ENCODE data around the gene SLC49A3.
A peak's percentile ranks its signal among the peaks of the same experiment; 100 is the strongest.

Gene SLC49A3

DNA sequence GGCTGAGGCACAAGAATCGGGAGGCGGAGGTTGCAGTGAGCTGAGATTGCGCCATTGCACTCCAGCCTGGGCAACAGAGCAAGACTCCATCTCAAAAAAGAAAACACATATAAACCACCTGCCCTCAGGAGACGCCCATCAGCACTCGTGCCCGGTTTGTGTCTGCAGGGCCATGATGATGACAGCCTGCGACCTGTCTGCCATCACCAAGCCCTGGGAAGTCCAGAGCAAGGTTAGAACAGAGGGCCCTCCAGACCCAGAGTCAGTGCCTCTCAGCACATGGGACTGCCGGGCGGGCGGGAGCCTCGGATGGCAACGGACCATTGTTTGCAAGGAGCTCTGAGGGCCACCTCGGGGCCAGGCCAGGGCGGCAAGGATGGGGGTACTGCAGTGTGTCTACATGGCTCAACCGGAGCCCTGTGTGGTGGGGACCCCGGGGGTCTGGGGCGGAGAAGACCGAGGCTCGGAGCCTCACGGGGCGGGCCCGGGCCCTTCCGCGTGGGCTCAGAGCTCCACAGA, 24.2 kb downstream of the SLC49A3 start:
- DNase-seq: no peak

DNA sequence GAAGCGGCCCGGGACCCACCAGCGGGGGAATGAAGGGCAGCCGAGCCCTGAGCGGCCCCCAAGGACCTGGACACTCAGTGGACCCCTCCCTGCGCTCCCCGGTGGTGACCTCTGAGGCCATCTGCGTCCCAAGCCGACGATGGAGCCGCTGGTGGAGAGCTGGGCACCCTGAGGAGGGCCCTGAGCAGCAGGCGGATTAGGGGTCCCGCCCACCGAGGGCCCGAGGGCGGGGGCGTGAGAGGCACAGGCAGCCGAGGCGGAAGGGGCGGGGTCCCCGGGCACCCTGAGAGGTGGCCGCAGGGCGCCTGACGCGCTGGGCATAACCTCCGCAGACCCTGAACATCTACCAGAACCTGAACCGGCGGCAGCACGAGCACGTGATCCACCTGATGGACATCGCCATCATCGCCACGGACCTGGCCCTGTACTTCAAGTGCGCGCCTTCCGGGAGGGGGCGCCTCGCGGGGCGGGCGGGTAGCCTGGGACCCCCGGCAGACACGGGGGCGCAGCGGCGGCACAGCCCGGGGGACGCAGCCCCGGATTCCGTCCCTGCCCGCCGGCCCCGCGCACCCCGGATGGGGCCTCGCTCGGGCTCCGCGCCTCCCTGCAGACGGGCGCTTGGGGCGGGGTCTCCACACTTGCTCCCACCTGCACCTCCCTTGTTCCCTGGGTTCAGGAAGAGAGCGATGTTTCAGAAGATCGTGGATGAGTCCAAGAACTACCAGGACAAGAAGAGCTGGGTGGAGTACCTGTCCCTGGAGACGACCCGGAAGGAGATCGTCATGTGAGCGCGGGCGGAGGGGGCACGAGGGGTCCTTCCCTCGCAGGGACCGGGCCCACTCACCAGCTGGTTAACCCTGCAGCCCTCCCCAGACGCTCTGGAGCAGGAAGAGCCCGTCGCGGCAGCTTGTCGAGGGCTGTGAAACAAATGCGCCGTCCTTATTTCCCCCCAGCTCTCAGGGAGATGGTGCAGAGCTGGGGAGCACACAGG, 25.2 kb downstream of the SLC49A3 start:
- peak; percentile 79 to 82 for DNase-seq

DNA sequence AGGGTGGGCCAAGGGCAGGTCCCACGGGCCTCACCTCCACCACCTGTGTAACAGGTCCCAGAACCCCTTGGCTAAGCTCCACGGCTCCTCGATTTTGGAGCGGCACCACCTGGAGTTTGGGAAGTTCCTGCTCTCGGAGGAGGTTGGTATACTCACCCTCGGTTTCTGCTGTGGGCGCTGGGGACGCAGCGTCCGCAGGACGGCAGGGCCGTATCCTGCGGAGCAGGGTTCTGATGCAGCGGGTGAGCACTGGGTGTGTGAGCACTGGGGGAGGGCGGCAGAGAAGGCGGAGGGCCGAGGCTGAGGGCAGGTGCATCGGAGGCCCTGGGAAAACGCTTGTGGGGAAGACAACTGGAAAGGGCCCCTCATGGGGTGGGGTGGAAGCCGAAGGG, 25.9 kb downstream of the SLC49A3 start:
- no peak for DNase-seq

DNA sequence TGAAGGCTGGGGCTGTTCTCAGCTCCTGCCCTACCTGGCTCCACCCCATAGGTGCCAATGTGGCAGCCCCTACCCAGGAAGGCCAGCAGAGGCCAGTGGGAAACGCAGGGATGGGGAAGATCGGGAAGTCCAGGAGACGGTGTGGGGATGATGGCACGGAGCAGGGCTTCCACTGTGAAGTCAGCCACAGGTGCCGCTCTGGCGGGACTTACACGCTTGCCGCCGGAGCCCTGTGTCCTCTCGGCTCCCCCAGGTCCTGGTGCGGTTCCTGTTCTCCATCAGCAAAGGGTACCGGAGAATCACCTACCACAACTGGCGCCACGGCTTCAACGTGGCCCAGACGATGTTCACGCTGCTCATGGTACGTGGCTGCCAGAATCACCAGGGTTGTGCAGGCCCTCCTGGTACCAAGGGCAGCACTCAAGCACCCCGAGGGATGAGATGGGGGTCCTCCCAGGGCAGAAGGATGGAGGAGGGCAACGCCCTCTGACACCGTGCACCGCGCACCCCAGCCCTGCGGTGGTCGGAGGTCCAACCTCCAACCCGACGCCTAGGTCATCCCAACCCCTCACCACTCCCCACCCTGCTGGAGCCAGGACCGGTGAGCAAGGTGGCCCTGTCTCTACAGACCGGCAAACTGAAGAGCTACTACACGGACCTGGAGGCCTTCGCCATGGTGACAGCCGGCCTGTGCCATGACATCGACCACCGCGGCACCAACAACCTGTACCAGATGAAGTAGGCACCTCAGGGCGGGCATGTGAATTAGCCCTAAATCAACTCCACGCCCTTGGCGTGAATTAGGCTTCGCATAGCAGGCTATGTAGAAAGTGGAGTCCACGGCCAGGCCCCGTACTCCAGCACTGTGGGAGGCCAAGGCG, 26.8 kb downstream of the SLC49A3 start:
- DNase-seq: no peak

DNA sequence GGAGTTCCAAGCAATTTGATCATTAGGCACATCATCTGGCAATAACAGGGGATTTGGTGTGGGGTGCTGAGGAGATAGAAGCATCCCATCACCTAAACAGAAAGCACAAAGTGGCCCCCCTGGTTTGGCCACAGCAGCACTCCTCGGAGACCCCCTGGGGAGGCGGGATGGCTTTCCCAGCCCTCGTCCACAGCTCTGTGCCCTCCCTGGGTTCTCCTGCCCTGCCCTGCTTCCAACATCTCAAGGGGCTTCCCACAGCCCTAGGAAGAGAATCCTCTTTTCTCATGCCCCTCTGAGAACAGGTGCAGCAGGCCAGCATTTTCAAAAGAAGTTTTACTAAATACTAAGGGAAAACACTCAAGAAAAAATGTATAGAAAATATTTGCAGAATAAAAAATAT, 27.7 kb downstream of the SLC49A3 start:
- no peak for DNase-seq

DNA sequence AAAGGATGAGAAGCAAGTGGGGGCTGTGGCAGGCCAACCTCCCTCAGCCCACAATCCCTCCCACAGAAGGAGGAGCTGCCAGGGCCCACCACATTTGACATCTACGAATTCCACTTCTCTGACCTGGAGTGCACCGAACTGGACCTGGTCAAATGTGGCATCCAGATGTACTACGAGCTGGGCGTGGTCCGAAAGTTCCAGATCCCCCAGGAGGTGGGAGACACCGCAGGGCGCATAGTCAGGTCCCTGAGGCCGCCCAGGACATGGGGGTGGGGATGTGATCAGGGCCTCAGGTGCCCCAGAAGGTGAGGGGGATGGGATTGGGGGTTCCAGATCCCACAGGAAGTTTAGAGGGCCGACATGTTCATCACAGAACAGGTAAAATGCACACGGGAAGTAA, 28.6 kb downstream of the SLC49A3 start:
- no peak for DNase-seq

DNA sequence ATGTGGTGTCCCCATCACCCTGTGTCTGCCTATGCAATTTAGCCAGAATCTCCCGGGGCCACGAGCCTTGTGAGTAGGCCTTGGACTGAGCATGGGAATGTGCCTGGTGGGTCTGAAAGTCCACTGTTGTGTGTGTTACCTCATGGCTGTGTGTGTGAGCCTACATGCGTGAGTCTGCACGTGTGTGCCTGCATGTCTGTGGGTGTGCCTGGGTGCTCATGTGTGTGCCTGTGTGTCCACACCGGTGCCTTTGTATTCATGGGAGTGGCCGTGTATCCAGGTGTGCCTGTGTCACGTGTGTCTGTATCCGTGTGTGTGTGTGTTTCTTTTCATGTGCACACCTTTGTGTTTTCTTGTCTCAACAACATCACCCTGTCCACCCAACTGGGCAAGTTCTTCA, 29.1 kb downstream of the SLC49A3 start:
- no peak for DNase-seq

DNA sequence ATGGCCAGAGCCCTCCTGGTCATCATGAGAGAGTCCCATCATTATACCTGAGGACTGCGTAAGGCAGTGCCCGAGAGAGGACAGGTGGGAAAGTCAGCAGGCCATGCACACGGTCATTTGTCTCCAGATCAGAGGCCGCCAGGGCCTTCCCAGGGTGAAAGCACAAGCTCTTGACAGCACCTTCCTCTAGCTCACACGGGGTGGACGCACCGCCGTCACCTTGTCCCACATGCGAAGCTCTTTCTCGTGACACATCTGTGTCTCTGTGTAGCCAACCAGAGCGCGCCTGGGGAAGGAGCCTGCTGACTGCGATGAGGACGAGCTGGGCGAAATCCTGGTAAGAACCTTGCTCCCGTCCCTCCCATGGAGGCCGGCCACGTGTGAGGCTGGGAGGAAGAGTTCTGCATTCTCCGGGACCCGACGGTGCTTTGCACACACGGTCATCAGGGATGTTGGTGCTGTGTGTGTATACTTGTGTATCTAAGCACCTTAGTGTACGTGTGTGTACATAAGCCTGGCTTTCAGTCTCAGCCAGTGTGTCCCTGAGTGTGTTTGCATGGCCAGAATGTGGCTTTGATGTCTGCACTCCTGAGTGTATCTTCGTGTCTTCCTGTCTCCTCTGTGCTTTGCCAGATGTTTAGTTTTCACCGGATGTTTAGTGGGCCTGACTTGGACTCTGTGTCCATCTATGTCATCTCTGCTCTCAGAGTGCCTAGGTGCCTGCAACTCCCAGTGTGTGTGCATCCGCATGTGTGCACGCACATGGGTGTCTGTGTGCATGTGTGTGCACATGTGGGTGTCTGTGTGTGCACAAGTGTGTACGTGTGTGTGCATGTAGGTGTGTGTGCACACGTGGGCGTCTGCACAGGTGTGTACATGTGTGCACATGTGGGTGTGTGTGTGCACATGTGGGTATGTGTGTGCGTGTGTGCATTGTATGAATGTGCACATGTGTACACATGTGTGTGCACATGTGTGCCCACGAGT, 30.0 kb downstream of the SLC49A3 start:
- DNase-seq: no peak

DNA sequence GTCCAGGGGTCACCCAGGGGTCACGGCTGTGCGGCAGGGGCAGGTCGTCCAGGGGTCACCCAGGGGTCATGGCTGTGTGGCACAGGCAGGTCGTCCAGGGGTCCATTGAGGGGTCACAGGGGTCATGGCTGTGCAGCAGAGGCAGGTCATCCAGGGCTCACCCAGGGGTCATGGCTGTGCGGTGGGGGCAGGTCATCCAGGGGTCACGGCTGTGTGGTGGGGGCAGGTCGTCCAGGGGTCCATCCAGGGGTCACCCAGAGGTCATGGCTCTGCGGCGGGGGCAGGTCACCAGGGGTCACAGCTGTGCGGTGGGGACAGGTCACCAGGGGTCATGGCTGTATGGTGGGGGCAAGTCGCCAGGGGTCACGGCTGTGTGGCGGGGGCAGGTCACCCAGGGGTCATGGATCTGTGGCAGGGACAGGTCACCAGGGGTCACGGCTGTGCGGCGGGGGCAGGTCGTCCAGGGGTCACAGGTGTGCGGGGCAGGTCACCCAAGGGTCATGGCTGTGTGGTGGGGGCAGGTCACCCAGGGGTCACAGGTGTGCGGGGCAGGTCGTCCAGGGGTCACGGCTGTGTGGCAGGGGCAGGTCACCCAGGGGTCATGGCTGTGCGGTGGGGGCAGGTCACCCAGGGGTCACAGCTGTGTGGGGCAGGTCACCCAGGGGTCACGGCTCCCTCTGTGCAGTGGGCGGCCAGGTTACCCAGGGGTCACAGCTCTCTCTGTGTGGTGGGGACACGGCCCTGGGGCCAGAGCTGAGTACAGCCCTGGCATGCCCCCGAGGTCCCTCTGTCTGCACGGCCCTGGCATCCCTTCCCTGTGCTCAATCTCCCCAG, 30.9 kb downstream of the SLC49A3 start:
- no peak for DNase-seq

DNA sequence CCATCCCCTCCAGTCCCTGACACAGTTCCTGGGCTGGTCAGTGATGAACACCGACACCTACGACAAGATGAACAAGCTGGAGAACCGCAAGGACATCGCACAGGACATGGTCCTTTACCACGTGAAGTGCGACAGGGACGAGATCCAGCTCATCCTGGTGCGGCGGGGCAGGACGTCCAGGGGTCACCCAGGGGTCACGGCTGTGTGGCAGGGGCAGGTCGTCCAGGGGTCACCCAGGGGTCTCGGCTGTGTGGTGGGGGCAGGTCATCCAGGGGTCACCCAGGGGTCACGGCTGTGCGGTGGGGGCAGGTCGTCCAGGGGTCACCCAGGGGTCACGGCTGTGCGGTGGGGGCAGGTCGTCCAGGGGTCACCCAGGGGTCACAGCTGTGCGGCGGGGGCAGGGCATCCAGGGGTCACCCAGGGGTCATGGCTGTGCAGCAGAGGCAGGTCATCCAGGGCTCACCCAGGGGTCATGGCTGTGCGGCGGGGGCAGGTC, 31.6 kb downstream of the SLC49A3 start:
- no peak for DNase-seq

DNA sequence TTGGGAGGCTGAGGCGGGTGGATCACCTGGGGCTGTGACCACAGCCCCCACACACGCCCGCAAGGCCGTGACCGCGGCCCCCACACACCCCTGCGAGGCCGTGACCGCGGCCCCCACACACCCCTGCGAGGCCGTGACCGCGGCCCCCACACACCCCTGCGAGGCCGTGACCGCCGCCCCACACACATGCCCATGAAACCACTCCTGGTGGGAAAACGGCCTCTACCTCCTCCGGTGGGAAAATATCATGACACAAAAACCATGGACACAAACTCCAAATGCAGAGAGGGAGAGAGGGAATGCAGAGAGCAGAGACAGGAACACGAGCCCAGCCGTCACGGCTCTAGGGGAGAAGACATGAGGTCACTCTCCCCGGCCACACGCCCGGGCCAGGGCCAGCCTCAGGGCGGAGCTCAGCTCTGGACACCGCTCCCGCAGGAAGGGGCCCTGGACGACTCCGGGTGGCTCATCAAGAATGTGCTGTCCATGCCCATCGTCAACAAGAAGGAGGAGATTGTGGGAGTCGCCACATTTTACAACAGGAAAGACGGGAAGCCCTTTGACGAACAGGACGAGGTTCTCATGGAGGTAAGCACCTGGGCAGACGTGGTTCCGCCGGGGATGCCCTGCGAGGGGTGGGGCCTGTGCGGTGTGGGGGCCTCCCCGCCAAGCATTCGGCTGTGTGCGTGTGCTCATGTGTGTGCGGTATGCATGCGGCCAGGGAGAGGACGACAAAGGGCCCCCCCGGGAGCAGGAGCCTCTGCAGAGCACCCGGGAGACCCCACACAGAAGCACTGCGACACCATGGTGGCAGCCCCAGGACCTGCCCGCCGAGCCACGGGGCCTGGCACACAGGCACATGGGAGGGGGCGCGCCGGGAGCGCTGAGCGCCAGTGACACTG, 32.3 kb downstream of the SLC49A3 start:
- no peak for DNase-seq

DNA sequence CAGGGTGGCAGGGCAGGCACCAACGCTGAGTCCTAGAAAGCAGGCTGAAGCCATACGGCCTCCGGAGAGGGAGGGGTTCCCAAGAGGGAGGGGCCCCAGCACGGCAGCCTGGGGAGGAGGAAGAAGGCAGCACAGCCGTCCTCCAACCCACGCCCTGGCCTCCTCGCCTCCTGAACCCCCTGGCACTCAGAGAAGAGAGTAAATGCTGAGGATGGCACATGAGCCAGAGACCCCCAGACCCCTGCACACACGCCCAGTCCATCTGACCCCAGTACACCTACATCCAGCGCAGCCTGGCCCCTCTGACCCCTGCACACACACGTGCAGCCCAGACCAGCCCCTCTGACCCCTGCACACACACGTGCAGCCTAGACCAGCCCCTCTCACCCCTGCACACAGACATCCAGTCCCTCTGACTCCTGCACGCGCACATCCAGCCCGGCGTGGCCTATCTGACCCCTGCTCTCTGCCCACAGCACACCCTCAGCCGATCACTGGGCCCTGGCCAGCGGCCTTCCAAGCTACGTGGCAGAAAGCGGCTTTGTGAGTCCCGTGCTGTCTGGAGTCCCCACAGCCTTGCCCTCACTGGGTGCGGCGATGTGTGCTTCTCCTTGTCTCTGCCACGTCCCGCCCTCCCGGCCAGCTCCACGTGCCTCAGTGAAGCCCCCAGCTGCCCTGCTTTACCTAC, 33.3 kb downstream of the SLC49A3 start:
- DNase-seq: no peak

DNA sequence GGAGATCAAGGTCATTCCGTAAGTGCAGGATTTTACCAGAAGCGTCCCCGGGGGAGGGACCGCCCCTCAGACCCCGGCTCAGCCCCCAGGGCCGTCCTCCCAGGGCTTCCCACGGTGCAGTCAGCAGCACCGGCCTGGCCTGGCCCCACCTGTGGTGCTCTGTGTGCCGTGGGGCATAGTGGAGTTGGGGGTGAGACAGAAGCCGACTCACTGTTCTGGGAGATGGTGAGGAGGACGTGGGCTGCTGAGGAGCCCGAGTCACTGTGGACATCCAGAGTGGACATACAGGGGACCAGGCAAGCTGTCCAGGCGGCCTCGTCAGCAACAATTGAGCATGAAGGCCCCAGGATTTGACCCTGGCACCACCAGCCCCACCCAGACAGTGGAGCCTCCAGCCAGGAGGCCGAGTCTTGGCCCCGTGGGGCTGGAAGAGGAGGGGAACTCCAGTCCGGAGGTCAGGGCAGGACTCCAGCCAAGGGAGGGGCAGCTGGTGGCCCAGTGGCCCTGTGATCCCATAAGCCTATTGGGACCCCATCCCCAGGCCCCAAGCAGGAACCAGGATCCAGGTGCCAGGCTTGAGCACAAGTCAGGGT, 34.0 kb downstream of the SLC49A3 start:
- DNase-seq: no peak

DNA sequence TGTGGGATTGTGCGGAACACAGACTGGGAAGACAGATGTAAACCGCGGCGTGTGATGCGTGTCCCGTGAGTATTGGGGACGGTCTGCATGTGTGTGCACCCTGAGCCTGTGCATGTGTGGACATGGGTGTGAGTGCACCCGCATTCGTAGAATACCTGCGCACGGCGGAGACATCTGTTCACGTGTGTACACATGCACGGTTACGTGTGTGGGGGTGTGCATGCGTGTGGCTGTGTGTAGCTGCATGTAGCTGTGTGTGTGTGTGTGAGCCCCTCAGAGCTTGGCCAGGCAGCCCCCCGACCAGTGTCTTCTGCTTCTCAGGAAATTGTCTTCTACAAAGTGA, 34.5 kb downstream of the SLC49A3 start:
- DNase-seq: no peak

DNA sequence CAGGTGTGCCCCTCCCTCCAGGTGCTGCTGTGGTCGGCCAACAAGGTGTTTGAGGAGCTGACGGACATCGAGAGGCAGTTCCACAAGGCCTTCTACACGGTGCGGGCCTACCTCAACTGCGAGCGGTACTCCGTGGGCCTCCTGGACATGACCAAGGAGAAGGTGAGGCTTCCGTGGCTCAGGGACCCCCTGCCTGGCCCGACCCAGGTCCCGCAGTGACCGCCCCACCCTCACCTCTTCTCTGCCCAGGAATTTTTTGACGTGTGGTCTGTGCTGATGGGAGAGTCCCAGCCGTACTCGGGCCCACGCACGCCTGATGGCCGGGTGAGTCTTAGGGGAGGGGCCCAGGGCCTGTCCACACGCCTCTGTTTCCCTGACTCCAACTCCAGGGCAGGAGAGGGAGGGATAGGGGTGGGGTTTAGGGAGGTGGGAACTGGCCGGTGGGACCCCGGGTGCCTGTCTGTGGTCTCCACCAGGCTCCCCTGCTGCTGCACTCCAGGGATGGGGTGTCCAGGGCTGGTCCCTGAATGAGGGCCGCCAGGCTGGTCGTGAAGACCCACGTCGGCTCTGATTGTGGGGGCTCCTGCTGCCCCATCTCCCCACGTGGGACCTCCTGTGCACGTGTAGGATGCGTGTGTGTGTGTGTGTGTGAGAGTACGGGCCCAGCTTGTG, 35.0 kb downstream of the SLC49A3 start:
- no peak for DNase-seq

DNA sequence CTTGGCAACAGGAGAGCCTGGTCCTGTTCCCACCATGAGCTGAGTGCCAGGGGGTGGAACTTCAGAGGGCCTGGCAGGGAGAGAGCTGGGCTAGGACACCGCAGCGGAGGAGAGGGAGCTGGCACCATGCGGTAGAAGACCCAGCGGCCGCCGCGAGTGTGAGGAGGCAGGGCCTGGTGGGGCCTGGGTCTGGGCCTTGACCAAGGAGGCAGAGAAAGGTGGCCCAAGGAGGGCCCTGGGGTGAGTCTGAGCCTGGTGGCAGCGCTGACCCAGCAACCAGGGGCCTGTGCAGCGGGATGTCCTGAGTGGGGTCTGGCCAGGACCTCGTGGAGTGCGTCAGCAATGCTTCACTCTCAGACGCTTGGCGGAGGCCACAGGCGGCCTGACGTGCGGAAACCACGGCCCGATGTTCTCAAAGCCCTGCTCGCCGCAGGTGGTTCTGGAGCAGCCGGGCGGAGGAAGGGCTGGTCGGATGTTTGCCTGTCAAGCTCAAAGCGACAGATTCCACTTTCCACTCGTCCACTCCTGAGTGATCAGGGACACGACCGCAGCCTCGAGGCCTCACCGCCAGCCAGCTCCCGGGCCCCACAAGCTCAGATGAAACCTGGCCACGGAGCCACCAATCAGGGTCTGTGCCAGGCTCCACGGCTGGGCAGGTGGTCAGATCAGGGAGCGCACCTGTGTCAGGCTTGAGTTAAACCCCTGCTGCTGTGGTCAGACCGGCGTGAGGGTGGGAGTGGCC, 35.7 kb downstream of the SLC49A3 start:
- DNase-seq: no peak

DNA sequence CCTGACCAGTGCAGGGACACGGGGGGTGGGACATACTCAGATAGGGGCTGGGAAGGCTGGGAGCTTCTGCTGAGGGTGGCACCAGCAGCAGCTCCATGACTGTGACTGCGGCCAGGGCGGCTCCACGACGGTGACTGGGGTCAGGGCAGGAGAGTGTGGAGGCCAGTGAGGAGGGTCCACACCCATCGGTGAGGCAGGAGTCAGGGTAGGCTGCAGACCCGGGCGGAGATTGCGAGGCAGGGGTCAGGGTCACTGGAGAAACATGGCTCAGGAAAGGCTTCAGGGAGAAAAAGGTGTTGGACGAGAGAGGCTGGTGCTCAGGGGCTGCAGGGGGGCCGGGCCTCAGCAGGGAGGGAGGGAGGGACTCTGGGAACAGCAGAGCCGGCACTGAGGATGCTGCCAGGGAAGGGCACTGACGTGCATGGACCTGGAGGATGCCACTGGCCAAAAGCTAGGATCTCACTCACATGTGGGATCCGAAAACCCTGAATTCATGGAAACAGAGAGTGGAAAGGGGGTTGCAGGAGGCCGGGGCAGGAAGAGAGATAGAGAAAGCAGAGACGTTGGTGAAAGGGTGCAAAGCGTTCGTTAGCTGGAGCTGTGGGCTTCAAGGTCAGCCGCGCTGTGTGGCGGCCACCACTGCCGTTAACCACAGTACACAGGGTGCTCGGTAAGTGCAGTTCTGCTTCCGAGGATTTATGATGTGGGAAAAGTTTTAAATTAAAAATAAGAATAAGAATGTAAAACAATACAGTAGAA, 36.9 kb downstream of the SLC49A3 start:
- no peak for DNase-seq
